Activated CD8-positive, alpha-beta memory T cell treated with anti-CD3 and anti-CD28 coated beads, Interleukin-2, amount 50 U/mL, for 4 hours (primary cell): ENCODE results near the gene RAPGEF1.
"Not testable (repeated sequence)": the region's sequence is repeated elsewhere in the genome, so short reads cannot be mapped to it uniquely, and the experiment has no call there.

Experiments
- DNase-seq: peaks from one replicate; pipeline ENCODE4 v3.0.0-alpha.2; 2020

Gene RAPGEF1

DNA sequence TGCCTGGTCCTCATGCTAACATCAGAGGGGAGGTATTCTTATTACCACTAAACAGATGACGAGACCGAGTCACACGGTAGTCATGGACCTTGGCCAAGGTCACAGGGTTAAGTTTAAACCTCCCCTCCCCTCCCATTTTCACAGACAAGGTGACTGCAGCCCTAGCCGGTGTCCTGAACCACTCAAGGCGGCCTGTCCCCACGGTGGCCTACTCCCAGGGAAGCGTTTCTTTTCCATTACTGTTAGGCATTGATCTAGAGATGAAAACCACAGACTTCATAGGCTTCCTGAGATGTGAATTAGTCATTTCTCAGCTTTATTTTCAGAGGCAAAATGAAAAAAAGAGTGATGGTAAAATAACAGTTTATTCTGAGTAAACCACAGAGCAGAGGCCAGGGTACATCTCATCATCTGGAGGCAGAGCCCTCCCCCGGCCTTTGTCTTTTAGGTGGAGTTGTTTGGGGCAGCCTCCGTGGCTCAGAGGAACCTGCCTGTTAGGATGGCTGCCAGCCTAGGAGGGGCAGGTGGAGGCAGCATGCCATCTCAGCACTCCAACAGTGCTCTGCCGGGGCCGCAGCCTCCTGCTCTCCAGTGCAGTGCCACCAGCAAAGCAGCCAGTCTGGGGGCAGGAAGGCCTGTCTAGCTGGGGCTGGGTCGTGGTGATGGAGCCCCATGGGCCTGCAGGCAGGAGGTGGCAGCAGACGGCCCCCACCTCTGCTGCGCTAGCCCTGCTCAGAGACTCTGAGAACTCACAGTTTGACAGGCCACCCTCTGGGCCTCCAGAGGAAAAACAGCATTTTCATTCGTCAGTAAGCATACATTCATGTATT lies 71.2 kb downstream of the RAPGEF1 start:
- DNase-seq: peak; percentile 69

DNA sequence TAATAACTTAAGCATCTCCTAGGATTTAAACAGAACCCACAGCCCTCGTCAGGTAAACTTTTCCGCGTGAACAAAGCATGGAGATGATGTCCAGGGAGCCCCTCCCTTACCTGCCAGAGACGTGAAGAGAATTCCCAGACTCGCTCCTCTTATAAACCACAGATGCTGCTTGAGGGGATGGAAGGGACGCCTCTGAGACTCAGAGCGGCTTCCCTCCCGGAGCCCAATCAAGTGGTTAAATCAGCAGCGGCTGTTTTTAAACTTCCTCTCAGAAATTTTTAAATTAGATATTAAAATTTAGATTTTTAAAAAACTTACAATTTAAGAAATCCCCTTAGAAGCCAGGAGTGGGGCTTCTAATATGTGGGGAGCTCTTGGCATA lies 71.8 kb downstream of the RAPGEF1 start:
- DNase-seq: no peak

DNA sequence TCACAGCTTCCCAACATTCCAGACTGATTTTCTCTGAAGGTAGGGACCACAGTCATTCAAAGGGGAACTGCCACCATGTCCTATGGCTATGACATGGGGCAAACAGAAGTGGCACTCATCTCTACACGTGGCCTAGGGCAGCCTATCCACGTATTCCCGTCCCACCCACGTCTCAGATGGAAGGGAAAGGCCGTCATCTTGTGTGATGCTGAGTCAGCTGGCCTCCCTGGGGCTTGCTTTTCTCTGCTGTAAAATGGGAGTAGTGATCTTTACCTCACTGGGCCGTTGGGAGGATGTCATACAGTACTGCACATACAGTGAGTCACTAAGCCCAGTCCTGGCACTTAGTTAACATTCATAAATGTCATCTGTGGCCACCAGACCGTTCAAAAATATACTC lies 72.3 kb downstream of the RAPGEF1 start:
- DNase-seq: peak; percentile 60

DNA sequence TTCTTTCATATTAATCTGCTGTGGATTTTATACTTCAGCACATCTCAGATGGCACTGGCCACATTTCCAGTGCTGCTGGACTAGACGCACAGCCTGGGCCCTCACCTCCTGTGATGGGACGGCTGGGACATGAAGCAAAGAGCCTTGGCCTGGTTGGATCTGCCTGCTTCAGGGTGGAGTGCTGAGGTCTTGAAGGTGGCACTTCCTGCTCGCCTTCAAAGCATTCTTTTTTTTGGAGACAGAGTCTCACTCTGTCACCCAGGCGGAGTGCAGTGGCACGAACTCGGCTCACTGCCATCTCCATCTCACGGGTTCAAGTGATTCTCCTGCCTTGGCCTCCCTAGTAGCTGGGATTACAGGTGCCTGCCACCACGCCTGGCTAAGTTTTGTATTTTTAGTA lies 73.1 kb downstream of the RAPGEF1 start:
- DNase-seq: no peak

DNA sequence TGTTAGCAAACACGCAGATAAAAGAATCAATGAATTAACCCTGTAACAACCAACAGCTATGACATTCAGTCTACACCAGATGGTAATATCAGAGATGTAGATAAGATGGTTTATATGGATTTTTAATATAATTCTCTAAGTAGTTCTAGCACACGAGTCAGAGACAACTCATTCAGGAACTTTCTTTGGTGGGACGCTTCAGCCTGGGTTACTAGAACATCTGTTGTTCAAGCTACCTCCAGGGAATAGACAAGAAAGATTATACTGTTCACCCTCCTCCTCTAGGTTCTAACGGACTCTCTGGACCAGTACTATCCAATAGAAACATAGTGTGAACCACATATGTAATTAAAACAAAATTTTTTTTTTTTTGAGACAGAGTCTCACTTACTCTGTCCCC lies 73.8 kb downstream of the RAPGEF1 start:
- DNase-seq: no peak

DNA sequence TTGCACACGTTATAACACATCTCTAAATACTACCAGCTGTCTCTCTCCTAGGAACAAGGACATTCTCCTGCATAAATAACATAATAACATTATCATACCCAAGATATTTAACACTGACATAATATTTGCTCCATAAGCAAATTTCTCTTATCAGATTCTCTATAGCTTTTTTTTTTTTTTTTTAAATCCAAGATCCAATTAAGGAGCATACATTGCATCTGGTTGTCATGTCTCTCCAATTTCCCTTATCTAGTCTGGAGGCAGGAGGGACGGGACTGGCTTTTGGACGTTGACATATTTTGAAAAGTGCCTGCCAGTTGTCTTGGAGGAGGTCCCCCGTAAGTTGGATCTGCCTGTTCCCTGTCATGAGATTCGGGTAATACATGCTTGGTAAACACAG lies 76.6 kb downstream of the RAPGEF1 start:
- DNase-seq: no peak

DNA sequence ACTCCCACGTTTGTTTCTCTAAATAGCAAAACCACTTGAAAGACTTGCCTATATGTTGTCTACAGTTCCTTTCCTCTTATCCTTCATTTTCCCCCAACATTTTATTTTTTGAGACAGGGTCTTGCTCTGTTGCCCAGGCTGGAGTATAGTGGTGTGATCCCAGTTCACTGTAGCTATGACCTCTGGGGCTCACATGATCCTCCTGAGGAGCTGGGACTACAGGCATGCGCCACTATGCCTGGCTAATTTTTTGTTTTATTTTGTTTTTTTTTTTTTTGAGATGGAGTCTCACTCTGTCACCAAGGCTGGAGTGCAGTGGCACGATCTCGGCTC lies 77.6 kb downstream of the RAPGEF1 start:
- DNase-seq: not testable (repeated sequence)

DNA sequence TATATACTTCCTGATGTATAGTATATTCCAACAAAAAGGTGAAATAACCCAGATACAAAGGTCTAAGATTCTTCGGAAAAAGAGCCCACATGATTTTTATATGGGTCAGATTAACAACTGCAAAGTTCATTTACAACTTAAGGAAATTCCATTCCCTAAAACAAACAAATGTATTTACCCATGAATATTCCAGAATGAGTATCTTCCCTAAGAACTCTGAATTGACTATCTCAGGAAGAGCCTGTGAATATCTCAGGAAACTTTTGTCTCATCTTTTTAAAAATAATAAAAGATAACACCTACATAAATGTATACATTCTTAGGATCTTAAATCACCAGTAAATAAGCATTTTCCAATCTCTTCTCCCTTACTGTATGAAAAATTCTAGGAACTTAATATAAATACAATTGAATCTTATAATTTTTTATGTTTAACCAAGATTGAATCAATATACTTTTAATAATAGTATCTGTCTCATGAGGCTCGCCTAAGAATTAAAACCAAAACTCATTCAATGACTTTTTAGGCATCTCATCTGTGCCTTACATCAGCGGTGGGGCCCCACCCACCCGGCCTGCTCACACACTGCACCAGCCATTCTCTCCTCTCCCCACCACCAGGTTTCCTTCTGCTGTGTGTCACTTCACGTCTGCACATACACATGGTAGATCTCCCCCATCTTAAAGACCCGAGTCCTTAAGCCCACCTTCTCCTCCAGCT lies 78.1 kb downstream of the RAPGEF1 start:
- peak; percentile 72 for DNase-seq

DNA sequence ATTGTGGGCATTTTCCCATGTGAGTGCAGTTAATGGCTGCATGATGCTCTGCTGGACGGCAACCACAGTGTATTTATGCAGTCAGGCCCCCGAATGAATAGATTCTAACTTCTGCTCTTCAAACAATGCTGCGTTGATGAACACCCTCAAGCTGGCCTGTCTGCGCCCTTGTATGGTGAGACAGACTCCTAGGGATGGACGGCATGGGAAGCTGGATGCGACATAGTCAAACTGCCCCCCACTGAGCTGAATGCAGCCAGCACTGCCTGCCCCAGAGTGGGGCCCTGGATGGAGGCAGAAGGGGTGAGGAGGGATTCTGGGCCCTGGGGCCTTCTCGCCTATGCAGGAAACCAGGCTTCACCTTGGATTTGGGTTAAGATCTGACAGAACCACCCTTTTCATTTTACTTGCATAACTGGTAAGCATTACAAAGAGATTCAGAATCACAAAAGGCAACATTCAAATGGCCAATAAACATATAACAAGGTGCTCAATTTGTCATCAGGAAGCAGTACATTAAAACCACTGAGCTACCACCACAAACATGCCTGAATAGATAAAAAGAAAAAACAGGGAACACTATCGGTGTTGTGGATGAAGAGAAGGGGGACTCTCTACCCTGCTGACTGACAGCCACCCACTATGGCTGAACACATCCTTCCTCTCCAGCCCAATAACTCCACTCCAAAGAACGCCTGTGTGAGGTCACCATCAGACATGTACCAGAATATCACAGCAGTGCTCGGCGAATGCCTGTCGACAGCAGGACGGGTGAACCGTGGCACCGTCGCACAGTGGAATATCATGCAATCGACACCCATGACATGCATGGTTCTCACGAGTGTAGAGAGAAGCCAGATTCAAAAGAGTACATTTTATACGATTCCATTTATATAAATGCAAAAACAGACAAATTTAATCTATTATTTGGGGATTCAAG lies 79.1 kb downstream of the RAPGEF1 start:
- DNase-seq: no peak

DNA sequence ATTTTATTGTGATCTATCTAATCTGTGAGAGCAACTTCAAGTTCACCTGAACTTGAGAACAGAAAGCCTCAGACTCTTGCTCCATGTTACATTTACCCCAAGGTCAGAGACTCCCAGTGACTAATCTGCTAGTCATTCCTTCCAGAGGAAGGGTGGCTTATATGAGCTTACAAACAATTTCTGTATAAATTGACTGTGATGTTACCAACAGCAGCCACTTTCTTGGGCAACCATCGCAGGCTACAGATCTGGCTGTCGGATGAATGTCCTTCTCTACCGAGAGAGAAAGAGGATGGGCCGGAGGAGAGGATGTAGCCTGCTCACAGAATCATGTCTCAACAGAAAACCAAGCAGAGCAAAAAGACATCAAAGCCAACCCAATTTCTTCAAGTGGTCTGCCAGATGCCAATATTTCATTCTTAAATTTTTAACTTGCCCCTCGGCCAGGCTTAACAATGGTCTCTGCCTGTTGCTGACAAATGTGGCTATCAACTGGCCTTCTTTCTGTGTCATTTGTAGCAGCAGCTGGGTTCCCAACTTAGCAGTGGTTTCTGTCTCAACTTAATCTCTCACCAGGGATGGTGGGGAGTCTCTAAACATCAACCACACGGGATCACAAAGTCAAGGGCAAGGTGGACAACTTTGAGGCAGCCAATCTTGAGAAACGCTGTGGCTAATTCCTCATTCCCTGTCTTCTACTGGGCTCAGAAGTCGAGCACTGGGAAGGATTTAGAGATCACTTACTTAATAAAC lies 81.3 kb downstream of the RAPGEF1 start:
- no peak for DNase-seq

DNA sequence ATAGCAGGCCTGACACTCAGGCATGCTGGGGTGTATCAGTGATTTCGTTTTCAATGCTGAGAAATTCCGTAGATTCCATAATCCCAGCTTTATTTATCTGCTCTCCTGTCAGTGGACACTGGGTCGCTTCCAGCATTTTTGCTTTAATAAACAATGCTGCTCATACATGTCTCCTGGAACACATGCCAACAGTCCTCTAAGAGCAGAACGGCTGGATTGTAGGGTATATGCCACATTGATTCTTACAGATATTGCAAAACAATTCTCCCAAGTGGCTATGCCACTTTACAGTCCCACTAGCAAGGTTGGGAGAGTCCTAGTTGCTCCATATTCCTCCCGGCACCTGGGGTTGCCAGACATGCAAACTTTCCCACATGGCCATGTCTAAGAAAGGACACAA lies 81.9 kb downstream of the RAPGEF1 start:
- no peak for DNase-seq

DNA sequence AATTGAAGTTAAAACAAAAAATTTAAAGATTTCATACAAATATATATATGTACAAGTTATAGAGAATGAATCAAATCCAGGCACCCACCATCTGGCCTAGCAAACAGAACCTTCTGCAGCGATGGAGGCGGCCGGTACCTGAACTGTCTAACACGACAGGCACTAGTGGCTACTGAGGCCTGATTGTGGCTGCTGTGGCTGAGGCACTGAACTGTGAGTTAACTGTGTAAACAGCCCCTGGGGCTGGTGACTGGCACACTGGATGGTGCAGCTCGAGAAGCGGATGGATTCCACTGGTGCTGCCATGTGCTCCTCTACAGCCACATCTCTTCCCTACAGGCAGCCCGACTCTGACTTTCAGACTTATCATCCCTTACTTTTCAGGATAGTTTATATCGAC lies 82.4 kb downstream of the RAPGEF1 start:
- DNase-seq: no peak

DNA sequence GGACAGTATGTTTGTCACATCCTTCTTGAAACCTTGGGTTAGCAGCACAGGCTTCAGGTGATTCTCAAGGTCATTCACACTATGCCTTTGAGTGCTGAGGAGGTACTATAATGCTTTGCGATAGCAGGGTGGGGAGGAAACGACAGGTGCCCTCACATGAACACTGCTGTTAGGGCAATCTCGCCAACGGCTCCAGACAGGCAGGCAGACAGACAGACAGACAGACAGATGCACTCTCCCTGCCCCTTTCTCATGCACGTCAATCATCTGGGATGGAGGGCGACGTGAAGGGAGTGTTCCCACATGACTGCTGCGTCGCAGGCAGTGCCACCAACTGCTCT lies 82.9 kb downstream of the RAPGEF1 start:
- DNase-seq: no peak

DNA sequence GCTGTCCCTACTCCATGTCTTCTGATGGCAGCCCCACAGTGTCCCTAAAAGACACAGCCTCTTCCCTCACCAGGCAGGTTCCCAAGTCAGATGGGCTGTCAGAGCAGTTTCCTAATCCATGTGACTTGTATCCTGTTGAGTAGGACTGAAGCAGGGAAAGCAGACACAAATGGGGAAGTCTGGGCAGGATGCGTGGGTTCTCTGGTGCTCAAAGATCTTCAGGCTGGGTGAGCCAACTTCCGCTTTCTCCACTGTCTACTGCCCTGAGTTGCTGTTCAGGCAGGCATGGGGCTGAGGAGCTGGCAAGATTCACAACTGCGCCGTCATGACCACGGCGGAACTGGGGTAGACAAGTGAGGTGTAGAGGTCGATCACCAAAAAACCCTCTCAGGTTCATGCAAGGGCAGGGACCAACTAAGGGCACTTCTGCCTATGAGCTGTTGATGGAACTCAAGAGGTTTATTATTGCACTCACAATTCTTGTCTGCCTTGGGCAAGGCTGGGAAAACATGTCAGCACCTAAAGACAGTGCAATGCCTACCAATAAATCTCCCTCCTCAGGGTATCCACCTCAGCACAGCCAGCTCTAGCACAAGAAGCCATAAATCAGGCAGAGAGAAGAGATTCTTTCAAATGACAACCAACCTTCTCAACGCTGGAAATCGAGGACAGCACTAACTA lies 83.4 kb downstream of the RAPGEF1 start:
- DNase-seq: peak; percentile 70

DNA sequence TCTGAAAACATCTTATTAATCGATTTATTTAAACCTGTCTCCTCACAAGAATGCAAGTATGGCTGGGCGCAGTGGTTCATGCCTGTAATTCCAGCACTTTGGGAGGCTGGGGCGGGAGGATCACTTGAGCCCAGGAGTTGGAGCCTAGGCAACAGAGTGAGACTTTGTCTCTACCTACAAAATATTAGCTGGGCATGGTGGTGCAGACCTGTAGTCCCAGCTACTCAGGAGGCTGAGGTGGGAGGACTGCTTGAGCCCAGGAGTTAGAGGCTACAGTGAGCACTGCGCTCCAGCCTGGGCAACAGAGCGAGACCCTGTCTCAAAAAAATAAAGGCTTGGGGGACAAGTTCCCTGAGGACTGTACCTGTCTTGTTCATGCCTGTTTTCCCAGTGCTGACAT lies 85.5 kb downstream of the RAPGEF1 start:
- not testable (repeated sequence) for DNase-seq

DNA sequence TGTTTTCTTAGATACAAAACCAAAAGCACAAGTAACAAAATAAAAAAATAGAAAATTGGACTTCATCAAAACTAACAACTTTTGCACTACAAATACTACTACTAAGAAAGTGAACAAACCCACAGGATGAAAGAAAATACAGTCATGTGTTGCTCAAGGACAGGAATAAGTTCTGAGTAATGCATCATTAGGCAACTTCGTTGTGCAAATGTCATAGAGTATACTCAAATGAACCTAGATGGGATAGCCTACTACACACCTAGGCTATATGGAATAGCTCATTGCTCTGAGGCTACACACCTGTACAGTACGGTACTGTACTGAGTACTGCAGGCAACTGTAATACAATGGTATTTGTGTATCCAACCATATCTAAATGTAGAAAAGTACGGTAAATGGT lies 88.3 kb downstream of the RAPGEF1 start:
- no peak for DNase-seq

DNA sequence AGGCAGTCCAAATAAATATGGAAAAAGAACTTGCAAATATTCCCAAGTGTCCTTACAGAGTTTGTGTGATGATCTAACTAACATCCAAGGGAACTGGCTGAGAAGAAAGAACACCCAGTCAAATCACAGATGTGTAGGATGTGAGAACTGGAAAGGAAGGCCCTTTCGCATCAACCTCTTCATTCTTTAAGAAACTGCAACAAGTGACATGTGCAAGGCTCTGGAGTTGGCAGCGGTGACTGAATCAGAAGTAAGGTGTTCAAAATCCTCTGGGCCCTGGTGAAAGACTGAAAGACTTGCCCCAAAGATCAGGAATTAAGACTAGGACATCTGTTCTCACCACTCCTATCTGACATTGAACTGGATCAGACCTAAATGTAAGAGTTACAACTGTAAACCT lies 88.7 kb downstream of the RAPGEF1 start:
- no peak for DNase-seq

DNA sequence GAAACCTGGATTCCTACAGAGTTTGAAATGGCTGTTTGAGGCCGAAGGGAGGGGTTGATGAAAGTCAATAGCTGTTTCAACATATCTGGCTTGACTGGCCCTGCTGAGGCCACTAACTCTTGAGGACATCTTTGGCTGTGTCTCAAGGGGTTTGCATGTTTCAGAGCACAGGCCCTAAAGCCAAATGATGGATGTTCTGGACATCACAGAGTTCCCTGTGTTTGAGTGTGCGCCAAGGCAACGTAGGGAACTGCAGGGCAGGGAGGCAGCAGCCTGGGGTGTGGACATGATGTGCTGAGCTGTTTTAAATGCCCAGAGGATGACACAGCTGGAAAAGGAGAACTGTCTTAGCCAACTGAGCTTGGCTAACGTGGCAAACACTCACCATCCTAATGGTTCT lies 89.6 kb downstream of the RAPGEF1 start:
- no peak for DNase-seq

DNA sequence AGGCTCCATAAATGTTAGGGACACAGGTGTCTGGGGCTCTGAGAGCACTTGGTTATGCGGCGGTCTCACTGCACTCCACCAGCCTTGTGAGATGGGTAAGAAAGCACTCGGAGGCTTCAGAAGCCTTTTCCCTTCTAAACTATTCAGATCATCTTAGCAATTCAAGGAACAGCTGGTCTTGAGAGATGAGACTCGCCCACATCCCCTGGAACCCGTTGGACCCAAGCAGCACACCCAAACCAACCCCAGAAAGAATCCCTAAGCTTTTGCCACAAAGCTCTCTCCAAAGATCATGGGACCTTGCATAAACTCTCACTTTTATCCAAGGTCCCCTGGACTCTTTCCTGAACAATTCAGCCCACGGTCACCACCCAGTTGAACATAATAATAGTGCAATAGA lies 90.2 kb downstream of the RAPGEF1 start:
- DNase-seq: no peak

DNA sequence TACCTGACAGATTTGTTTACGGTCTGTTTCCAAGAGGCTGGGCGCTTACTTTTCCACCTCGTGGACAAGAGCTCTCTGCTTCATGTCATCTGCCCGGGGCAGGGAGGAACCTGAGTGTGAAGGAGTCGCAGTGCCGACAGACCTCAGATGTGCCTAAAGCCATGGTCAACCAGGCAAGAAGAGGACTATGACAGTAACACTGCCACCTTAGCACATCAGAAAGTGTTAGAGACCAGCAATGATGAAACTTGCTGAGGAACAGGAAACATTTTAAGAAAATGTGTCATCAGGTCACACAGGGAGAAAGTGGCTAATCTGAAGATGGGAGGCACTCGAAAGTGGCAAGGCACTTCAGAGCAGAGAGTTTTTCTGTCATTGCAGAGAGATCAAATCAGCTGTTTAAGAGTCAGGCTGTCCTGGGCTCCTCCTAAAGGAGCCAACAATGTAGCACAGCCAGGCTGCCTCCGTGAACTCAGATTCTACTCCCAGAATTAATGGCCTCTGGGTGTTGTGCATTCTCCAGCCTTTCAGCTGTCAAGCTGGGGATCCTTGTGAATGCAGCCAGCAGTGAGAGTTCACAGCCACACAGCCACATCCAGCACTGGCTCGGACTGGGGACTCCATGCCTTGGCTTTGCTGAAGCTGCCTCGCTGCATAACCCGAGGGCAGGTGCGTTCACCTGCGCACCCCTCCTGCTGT lies 94.6 kb downstream of the RAPGEF1 start:
- no peak for DNase-seq

DNA sequence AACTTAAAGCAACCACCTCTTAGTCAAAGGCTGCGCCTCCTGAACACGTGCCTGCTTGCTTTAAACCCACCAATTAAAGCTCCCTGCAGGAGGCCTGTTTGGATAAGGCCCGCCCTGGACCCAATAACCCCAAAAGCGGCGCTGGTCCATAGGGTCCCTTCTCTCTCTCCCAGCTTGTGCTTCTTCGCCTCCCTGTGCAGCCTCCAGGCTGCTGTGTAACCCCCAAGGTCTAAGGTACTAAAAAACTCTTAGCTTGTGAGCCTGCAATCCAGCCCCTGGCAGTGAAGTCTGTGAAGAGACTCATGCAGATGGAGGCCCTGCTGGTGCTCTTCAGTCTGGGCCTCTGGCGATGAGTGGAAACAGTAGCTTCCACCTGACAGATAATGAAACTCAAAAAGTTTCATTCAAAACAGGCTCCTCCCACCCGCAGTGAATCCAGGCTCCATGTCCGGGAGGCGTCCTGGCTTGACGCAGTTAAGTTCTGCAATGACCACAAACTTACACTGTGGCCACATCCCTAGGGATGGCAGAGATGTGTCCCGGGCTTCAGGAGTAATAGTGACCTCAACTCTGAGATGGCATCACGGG lies 97.3 kb downstream of the RAPGEF1 start:
- no peak for DNase-seq
